H1 (cell line): ENCODE measurements around the gene CEBPG. TPM values are rescaled to one million over a fixed set of nuclear protein-coding genes. Genes with fewer than 3 reads are reported as not detected.

ENCODE experiments used
- CTCF ChIA-PET: fragments of 300-600 bp; sonication (Branson Sonifier 250); formaldehyde crosslinking; loops from one replicate; lab custom pipeline; 2021; ENCODE audit not compliant: partially characterized antibody; lab: Charles Lee
- POLR2A ChIA-PET: fragments of 300-600 bp; sonication (Branson Sonifier 250); formaldehyde crosslinking; loops from one replicate; lab custom pipeline; 2021; ENCODE audit warnings: inconsistent platforms; ENCODE audit not compliant: partially characterized antibody; lab: Charles Lee
- DNase-seq, 2 experiments: peaks; one replicate each; pipeline versions ENCODE4 v3.0.0 to v3.0.0-alpha.2; 2010 to 2022; ENCODE audit warnings: low spot score in 2 of 2, low read depth in 1 of 2, mixed read lengths in 1 of 2
- FAIRE-seq: peaks from 2 replicates; lab custom pipeline; 2011; peaks lifted over from hg19 to GRCh38; lab: Jason Lieb, UNC
- H2AFZ ChIP-seq: 2 replicates; pipeline ENCODE4 v1.8.1; 2012; ENCODE audit warnings: low read length, inconsistent platforms
- H2AK5ac ChIP-seq: 2 replicates; pipeline ENCODE4 v1.6.1; 2013; ENCODE audit warnings: low read depth, low read length
- H2BK120ac ChIP-seq: replicated peaks from 2 replicates; pipeline ENCODE3; 2013; ENCODE audit warnings: low read depth, low read length, inconsistent platforms
- H2BK12ac ChIP-seq: 2 replicates; pipeline ENCODE4 v1.6.1; 2013; ENCODE audit warnings: low read depth, low read length
- H2BK15ac ChIP-seq: 2 replicates; pipeline ENCODE4 v1.6.1; 2013; ENCODE audit warnings: low read length
- H2BK20ac ChIP-seq: 2 replicates; pipeline ENCODE4 v1.6.1; 2013; ENCODE audit warnings: low read length
- H2BK5ac ChIP-seq: 2 replicates; pipeline ENCODE4 v1.6.1; 2013; ENCODE audit warnings: low read depth, low read length
- H3K14ac ChIP-seq: 2 replicates; pipeline ENCODE4 v1.6.1; 2013; ENCODE audit warnings: inconsistent platforms; ENCODE audit not compliant: insufficient read length
- H3K18ac ChIP-seq: 2 replicates; pipeline ENCODE4 v1.6.1; 2013; ENCODE audit warnings: low read length; ENCODE audit errors: extremely low read depth
- H3K23ac ChIP-seq: 2 replicates; pipeline ENCODE4 v1.6.1; 2013; ENCODE audit warnings: inconsistent platforms; ENCODE audit not compliant: insufficient read length
- H3K23me2 ChIP-seq: 2 replicates; pipeline ENCODE4 v1.6.1; 2013; ENCODE audit warnings: low read depth, low read length
- H3K27ac ChIP-seq: 2 replicates; pipeline ENCODE4 v1.6.1; 2011; ENCODE audit warnings: low read depth, low read length, inconsistent platforms
- H3K27me3 ChIP-seq, 4 experiments: replicated peaks in 1 of 4; 1 replicate in 1 of 4; 2 replicates in 3 of 4; pipeline versions ENCODE4 v1.6.1 to v1.8.1; 2011 to 2013; ENCODE audit warnings: low read length in 3 of 4, mild to moderate bottlenecking in 3 of 4, inconsistent platforms in 2 of 4, mixed read lengths in 2 of 4, moderate library complexity in 1 of 4; ENCODE audit not compliant: control insufficient read depth in 3 of 4, insufficient read depth in 3 of 4; ENCODE audit errors: extremely low read depth in 1 of 4
- H3K36me3 ChIP-seq, 4 experiments: 2 replicates each; pipeline versions ENCODE4 v1.6.1 to v1.8.1; 2011 to 2013; ENCODE audit warnings: mild to moderate bottlenecking in 4 of 4, low read length in 3 of 4, moderate library complexity in 2 of 4, control low read depth in 1 of 4, inconsistent platforms in 1 of 4; ENCODE audit not compliant: insufficient read depth in 4 of 4, control insufficient read depth in 2 of 4
- H3K4ac ChIP-seq: replicated peaks from 2 replicates; pipeline ENCODE3; 2013; ENCODE audit warnings: low read length, low read depth, mixed read lengths, inconsistent platforms; ENCODE audit not compliant: insufficient read length
- H3K4me1 ChIP-seq, 4 experiments: replicated peaks in 1 of 4; 1 replicate in 1 of 4; 2 replicates in 3 of 4; pipeline versions ENCODE4 v1.6.1 to v1.8.1; 2011 to 2013; ENCODE audit warnings: low read length in 3 of 4, inconsistent platforms in 2 of 4, mixed read lengths in 1 of 4; ENCODE audit not compliant: insufficient read depth in 4 of 4, control insufficient read depth in 3 of 4
- H3K4me2 ChIP-seq, 2 experiments: 2 replicates each; pipeline versions ENCODE4 v1.6.1 to v1.8.1; 2011 to 2013; ENCODE audit warnings: low read depth in 2 of 2, low read length in 2 of 2, control low read depth in 1 of 2, inconsistent platforms in 1 of 2, mild to moderate bottlenecking in 1 of 2; ENCODE audit not compliant: insufficient read depth in 1 of 2
- H3K4me3 ChIP-seq, 4 experiments: fragments of 200-600, 300-600 bp in 1 of 4; sonication (generic), shearing (Covaris generic), sonication (Bioruptor Twin) in 1 of 4; 2 replicates each; pipeline versions ENCODE4 v1.5.1 to v1.8.1; 2011 to 2016; ENCODE audit warnings: low read length in 4 of 4, low read depth in 3 of 4, control low read depth in 2 of 4, inconsistent platforms in 2 of 4, mild to moderate bottlenecking in 2 of 4, mixed read lengths in 1 of 4, moderate library complexity in 1 of 4; ENCODE audit not compliant: insufficient read depth in 2 of 4; ENCODE audit errors: extremely low read depth in 1 of 4
- H3K56ac ChIP-seq: replicated peaks from 2 replicates; pipeline ENCODE3; 2013; ENCODE audit warnings: low read depth, mild to moderate bottlenecking, mixed read lengths, low read length, inconsistent platforms; ENCODE audit not compliant: insufficient read length
- H3K79me1 ChIP-seq: 2 replicates; pipeline ENCODE4 v1.6.1; 2013; ENCODE audit warnings: low read depth, low read length, control low read depth
- H3K79me2 ChIP-seq, 2 experiments: 2 replicates each; pipeline versions ENCODE4 v1.6.1 to v1.8.1; 2012 to 2013; ENCODE audit warnings: low read length in 2 of 2, mild to moderate bottlenecking in 2 of 2, inconsistent platforms in 1 of 2; ENCODE audit not compliant: insufficient read depth in 2 of 2, control insufficient read depth in 1 of 2
- H3K9ac ChIP-seq, 4 experiments: replicated peaks in 1 of 4; 1 replicate in 1 of 4; 2 replicates in 3 of 4; pipeline versions ENCODE4 v1.6.1 to v1.8.1; 2011 to 2013; ENCODE audit warnings: low read depth in 3 of 4, low read length in 3 of 4, control low read depth in 2 of 4, mild to moderate bottlenecking in 2 of 4, moderate library complexity in 2 of 4, inconsistent platforms in 1 of 4; ENCODE audit errors: extremely low read depth in 1 of 4
- H3K9me3 ChIP-seq, 2 experiments: 2 replicates each; pipeline versions ENCODE4 v1.6.1 to v1.8.1; 2012 to 2013; ENCODE audit warnings: mild to moderate bottlenecking in 2 of 2, moderate library complexity in 2 of 2, control low read depth in 1 of 2, inconsistent platforms in 1 of 2, low read depth in 1 of 2, low read length in 1 of 2, mixed read lengths in 1 of 2; ENCODE audit not compliant: insufficient read depth in 2 of 2
- H4K20me1 ChIP-seq, 2 experiments: replicated peaks in 1 of 2; 2 replicates each; pipeline versions ENCODE3 to v1.8.1; 2011 to 2013; ENCODE audit warnings: inconsistent platforms in 2 of 2, low read length in 2 of 2, mild to moderate bottlenecking in 1 of 2; ENCODE audit not compliant: insufficient read depth in 2 of 2, control insufficient read depth in 1 of 2
- H4K5ac ChIP-seq: 2 replicates; pipeline ENCODE4 v1.6.1; 2013; ENCODE audit warnings: low read length, low read depth, mixed read lengths, inconsistent platforms; ENCODE audit not compliant: insufficient read length
- H4K8ac ChIP-seq: 2 replicates; pipeline ENCODE4 v1.8.0; 2013; ENCODE audit warnings: mild to moderate bottlenecking, moderate library complexity, low read length, inconsistent platforms; ENCODE audit not compliant: insufficient read depth; ENCODE audit errors: extremely low read depth
- H4K91ac ChIP-seq: replicated peaks from 2 replicates; pipeline ENCODE3; 2013; ENCODE audit warnings: low read length, mixed read lengths, inconsistent platforms; ENCODE audit not compliant: insufficient read length
- BACH1 ChIP-seq: IDR thresholded peaks from 2 replicates; pipeline ENCODE4 v1.6.1; 2012; ENCODE audit warnings: low read length, improper control_type of control experiment
- CBX8 ChIP-seq: fragments of 300-800, 300-1000 bp; sonication (generic); IDR thresholded peaks from 2 replicates; pipeline ENCODE4 v1.7.1; 2016; ENCODE audit warnings: low read depth, low read length, borderline replicate concordance
- CHD1 ChIP-seq: IDR thresholded peaks from 2 replicates; pipeline ENCODE4 v1.6.1; 2012; ENCODE audit warnings: low read depth, low read length, improper control_type of control experiment
- CHD2 ChIP-seq: IDR thresholded peaks from 2 replicates; pipeline ENCODE4 v1.6.1; 2012; ENCODE audit warnings: low read length, improper control_type of control experiment
- CTBP2 ChIP-seq: IDR thresholded peaks from 2 replicates; pipeline ENCODE4 v1.7.0; 2011; ENCODE audit warnings: borderline replicate concordance, mild to moderate bottlenecking, moderate library complexity, mixed read lengths, low read length; ENCODE audit not compliant: insufficient read depth, insufficient read length
- GABPA ChIP-seq: IDR thresholded peaks from 2 replicates; pipeline ENCODE4 v1.6.1; 2011; ENCODE audit warnings: mild to moderate bottlenecking, low read length, moderate library complexity, borderline replicate concordance; ENCODE audit not compliant: insufficient read depth
- MAFK ChIP-seq: IDR thresholded peaks from 2 replicates; pipeline ENCODE4 v1.6.1; 2012; ENCODE audit warnings: low read depth, mild to moderate bottlenecking, improper control_type of control experiment, low read length
- MAX ChIP-seq: IDR thresholded peaks from 2 replicates; pipeline ENCODE4 v1.6.1; 2012; ENCODE audit warnings: inconsistent platforms
- PHF8 ChIP-seq: fragments of 200-600 bp; sonication (generic); conservative IDR thresholded peaks from 2 replicates; pipeline ENCODE4 v1.7.1; 2012; ENCODE audit warnings: low read depth, mild to moderate bottlenecking, inconsistent platforms, low read length, moderate library complexity
- POLR2AphosphoS5 ChIP-seq: IDR thresholded peaks from 2 replicates; pipeline ENCODE4 v1.6.1; 2011; ENCODE audit warnings: low read depth, low read length
- SP1 ChIP-seq: IDR thresholded peaks from 2 replicates; pipeline ENCODE4 v1.6.1; 2011; ENCODE audit warnings: low read depth, low read length
- SP4 ChIP-seq: IDR thresholded peaks from 2 replicates; pipeline ENCODE4 v1.6.1; 2012; ENCODE audit warnings: low read length, inconsistent platforms
- TAF7 ChIP-seq: optimal IDR thresholded peaks from 2 replicates; pipeline ENCODE3; 2011; ENCODE audit warnings: low read depth, mild to moderate bottlenecking, inconsistent platforms, low read length, moderate library complexity, borderline replicate concordance
- TEAD4 ChIP-seq: IDR thresholded peaks from 2 replicates; pipeline ENCODE4 v1.6.1; 2012; ENCODE audit warnings: low read depth, low read length, inconsistent platforms, mixed read lengths
- WGBS, 2 experiments: shearing (Covaris generic) in 1 of 2; methylation state at CpG; one replicate each; pipeline versions ENCODE4 v1.1.6 to v1.1.7; 2013 to 2015; ENCODE audit warnings: low lambda C conversion rate in 2 of 2, mixed read lengths in 2 of 2, inconsistent platforms in 1 of 2, low coverage in 1 of 2, missing lambda C conversion rate in 1 of 2; ENCODE audit not compliant: insufficient replicate concordance in 2 of 2, insufficient coverage in 1 of 2, insufficient read length in 1 of 2; ENCODE audit errors: extremely low coverage in 1 of 2, missing lambda C conversion rate in 1 of 2; 5-methylcytosine and 5-hydroxymethylcytosine counted together
- polyA plus RNA-seq, 7 experiments: library from polyadenylated mRNA; depleted of rRNA in 3 of 7; stranded (reverse) in 5 of 7; unstranded in 2 of 7; fragments of >200 nt in 5 of 7; fragments of 200-250 nt in 2 of 7; gene quantifications; 1 replicate in 5 of 7; 2 replicates in 1 of 7; 4 replicates in 1 of 7; pipeline versions ENCODE4 v1.2.1 to v1.2.3, GENCODE V29; 2011 to 2013; ENCODE audit warnings: missing spikeins in 2 of 7, mixed read lengths in 2 of 7
- total RNA-seq: library from RNA; stranded (reverse); fragmentation: NEBNext Ultra II Directional; extraction: Animal tissue kit (Norgen Biotek cat#: 25700); gene quantifications from 2 replicates; pipeline ENCODE4 v1.2.1, GENCODE V29; 2021

Gene CEBPG
- total and polyA plus RNA-seq, 2 of the 8 experiments (the other 6 are each of a cell fraction or from before 2014, with no cell fraction given), result 12.3 to 35.4 TPM

DNA sequence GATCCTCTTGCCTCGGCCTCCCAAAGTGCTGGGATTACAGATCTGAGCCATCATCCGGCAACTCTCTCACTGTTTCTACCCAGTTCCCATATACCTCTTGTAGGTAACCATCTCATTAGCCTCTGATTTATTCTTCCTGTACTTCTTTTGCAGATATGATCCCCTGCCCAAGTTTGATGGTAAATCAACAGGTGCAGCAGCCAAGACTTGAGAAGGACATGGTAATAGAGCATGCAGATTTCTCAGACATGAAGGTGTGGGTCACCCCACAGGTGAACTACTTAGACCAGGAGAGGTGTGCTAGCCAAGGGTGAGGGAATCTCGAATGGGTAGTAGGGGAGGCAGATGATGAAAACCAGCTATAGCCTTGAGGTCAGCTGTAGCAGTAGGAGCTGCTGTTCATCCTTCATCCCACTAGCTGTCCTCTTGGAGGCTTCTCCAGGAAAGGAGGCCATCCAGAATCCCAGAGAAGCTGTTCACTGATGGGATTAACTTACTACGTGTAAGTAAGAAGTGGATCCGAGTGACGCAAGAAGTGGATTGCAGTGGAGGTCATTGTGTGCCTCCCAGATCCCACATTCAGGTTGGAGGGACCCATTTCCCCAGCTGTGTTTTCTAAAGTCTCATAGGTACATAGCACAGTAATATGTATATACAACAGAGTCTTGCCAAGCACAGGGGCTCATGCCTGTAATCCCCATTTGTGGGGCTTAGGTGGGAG, 10.8 kb upstream of the CEBPG start:
- no peak overlapping the region for H2AK5ac ChIP-seq
- H2BK120ac ChIP-seq, result no peak overlapping the region
- H2BK20ac ChIP-seq, result no peak overlapping the region
- H3K79me1 ChIP-seq, result no peaks in the 10 kb centered on the region
- FAIRE-seq (no peak), DNase-seq (no peak)
- no peak overlapping the region for H3K4ac ChIP-seq
- no peak overlapping the region for H2BK5ac ChIP-seq
- ChIA-PET CTCF (interaction anchor here (0.5 to 2.2 kb wide), 11 partner anchors 12 to 225 kb away, joined by 3 to 7 read pairs (median 4); no protein-coding TSS in a partner anchor), POLR2A (interaction anchor here (1.5 to 6.8 kb wide), 3 partner anchors 11 to 14 kb away, joined by 5 to 44 read pairs (median 13); partner anchors contain the start of gene CEBPG)
- no peaks in the 10 kb centered on the region for H4K20me1 ChIP-seq
- no peak overlapping the region for H3K56ac ChIP-seq
- H2BK12ac ChIP-seq, result no peak overlapping the region
- no peaks in the 10 kb centered on the region for H3K36me3 ChIP-seq
- no peak overlapping the region for H4K91ac ChIP-seq
- no peak overlapping the region for H3K27ac ChIP-seq
- H3K9ac ChIP-seq, result no peak overlapping the region
- no peaks in the 10 kb centered on the region for H3K4me1 ChIP-seq
- 88% methylated on average over 6 of the region's 6 CpGs; no CpG with 5 or more reads in 1 of the 2 experiments for WGBS, 2 experiments
- H2AFZ ChIP-seq, result no peak overlapping the region
- no peaks in the 10 kb centered on the region for H3K79me2 ChIP-seq
- H3K23me2 ChIP-seq, result no peaks in the 10 kb centered on the region
- no peak overlapping the region for H3K14ac ChIP-seq
- no peaks in the 10 kb centered on the region; a peak in 1 of 7 replicates for H3K27me3 ChIP-seq
- no peak overlapping the region for H3K4me2 ChIP-seq
- H3K9me3 ChIP-seq, result no peaks in the 10 kb centered on the region
- no peak overlapping the region for H3K18ac ChIP-seq
- H3K23ac ChIP-seq, result no peak overlapping the region
- H4K5ac ChIP-seq, result no peak overlapping the region
- H3K4me3 ChIP-seq, result no peak overlapping the region
- H4K8ac ChIP-seq, result no peak overlapping the region
- H2BK15ac ChIP-seq, result no peak overlapping the region
- TF ChIP-seq CHD1 (no peak), GABPA (no peak), MAX (no peak), TEAD4 (no peak), CHD2 (no peak), CBX8 (no peak), SP1 (no peak), MAFK (no peak), SP4 (no peak), TAF7 (no peak), BACH1 (no peak), POLR2AphosphoS5 (no peak), PHF8 (no peak), CTBP2 (no peak)
